HG03175 (cell line): ENCODE data around the gene RYR3.

Source experiments
- ATAC-seq: cut with Tn5 transposase; IDR thresholded peaks from one replicate; pipeline ENCODE4 v1.9.1; 2021; ENCODE audit warnings: mild to moderate bottlenecking, moderate library complexity; ENCODE audit not compliant: unreplicated experiment

The RYR3 gene

GRCh38 chr15:33693166-33693800, 382.5 kb downstream of the RYR3 start:
- ATAC-seq, result no peak

GRCh38 chr15:33698126-33698525, 387.4 kb downstream of the RYR3 start:
- no peak for ATAC-seq

- no peak for ATAC-seq
Observed at GRCh38 chr15:33699145-33699544, 388.4 kb downstream of the RYR3 start.

GRCh38 chr15:33699691-33700447, 389.1 kb downstream of the RYR3 start:
- no peak for ATAC-seq

- peak; percentile 82 for ATAC-seq
Observed at GRCh38 chr15:33700695-33701303, 390.0 kb downstream of the RYR3 start.

- no peak for ATAC-seq
Observed at GRCh38 chr15:33701304-33701696, 390.5 kb downstream of the RYR3 start.

- ATAC-seq, result no peak
Observed at GRCh38 chr15:33706173-33706572, 395.4 kb downstream of the RYR3 start.

GRCh38 chr15:33710748-33711147, 400.0 kb downstream of the RYR3 start:
- ATAC-seq, result no peak

- no peak for ATAC-seq
Observed at GRCh38 chr15:33716025-33716424, 405.3 kb downstream of the RYR3 start.

GRCh38 chr15:33720952-33721351, 410.2 kb downstream of the RYR3 start:
- no peak for ATAC-seq

- peak; percentile 90 for ATAC-seq
Observed at GRCh38 chr15:33722005-33722672, 411.4 kb downstream of the RYR3 start.

- no peak for ATAC-seq
Observed at GRCh38 chr15:33722673-33723015, 411.9 kb downstream of the RYR3 start.

- no peak for ATAC-seq
Observed at GRCh38 chr15:33724321-33725036, 413.7 kb downstream of the RYR3 start.

GRCh38 chr15:33729653-33730052, 418.9 kb downstream of the RYR3 start:
- ATAC-seq, result no peak

GRCh38 chr15:33730815-33731214, 420.0 kb downstream of the RYR3 start:
- ATAC-seq, result peak; percentile 72

GRCh38 chr15:33735143-33735542, 424.4 kb downstream of the RYR3 start:
- ATAC-seq, result no peak

GRCh38 chr15:33735637-33736247, 425.0 kb downstream of the RYR3 start:
- no peak for ATAC-seq

- no peak for ATAC-seq
Observed at GRCh38 chr15:33737687-33738601, 427.2 kb downstream of the RYR3 start.

GRCh38 chr15:33738941-33739664, 428.3 kb downstream of the RYR3 start:
- no peak for ATAC-seq
